T-helper 1 cell (primary cell): Measurements from ENCODE around the gene RABL2A.
"Not testable (repeated sequence)": the region's sequence is repeated elsewhere in the genome, so short reads cannot be mapped to it uniquely, and the experiment has no call there.

ENCODE experiments used
- DNase-seq, 5 donors: peaks; one replicate each; pipeline ENCODE4 v3.0.0-alpha.2; 2012 to 2020

The RABL2A gene

DNA sequence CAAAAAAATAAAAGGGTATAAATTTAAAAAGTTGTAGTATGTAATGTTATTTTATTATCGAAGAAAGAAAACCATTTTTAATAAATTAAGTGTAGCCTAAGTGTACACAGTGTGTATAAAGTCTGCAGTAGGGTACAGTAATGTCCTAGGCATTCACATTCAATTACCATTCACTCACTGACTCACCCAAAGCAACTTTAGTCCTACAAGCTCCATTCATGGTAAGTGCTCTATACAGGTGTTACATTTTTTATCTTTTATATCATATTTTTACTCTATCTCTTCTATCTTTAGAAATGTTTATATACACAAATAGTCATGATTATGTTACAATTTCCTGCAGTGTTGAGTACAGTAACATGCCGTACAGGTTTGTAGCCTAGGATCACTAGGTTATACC lies 59.5 kb downstream of the RABL2A start:
- no peak for DNase-seq

DNA sequence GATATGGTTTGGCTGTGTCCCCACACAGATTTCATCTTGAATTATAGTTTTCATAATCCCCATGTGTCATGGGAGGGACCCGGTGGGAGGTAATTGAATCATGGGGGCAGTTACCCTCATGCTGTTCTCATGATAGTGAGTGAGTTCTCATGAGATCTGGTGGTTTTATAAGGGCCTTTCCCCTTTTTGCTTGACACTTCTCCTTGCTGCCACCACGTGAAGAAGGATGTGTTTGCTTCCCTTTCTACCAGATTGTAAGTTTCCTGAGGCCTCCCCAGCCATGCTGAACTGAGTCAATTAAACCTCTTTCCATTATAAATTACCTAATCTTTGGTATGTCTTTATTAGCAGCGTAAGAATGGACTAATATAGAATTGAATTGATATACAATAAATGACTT lies 63.8 kb downstream of the RABL2A start:
- not testable (repeated sequence) for DNase-seq
